ENCODE data around the gene PARL.

Gene PARL

GRCh38 chr3:183913580-183913920 is 28.9 kb upstream of the PARL start:
- H3K4me2 ChIP-seq (ENCODE audit: low read length): no peak overlapping the region
- no peaks in the 10 kb centered on the region for H3K36me3 ChIP-seq (replicated peaks; ENCODE audit: low read depth, low read length)
- H4K20me1 ChIP-seq (ENCODE audit: insufficient read depth, low read length): no peaks in the 10 kb centered on the region
- no peaks in the 10 kb centered on the region for H3K9me3 ChIP-seq (ENCODE audit: insufficient read depth, low read length)
- H3K27me3 ChIP-seq (ENCODE audit: low read depth, low read length): peaks cover 43% of the 10 kb centered on the region
- no peak overlapping the region for H3K4me3 ChIP-seq (ENCODE audit: low read length)
- TF ChIP-seq CTCF (IDR thresholded peaks at IDR 0.05; ENCODE audit: low read depth, low read length) (no peak), EZH2phosphoT487 (IDR thresholded peaks at IDR 0.05; ENCODE audit: low read depth) (no peak)
- no peak overlapping the region for H3K27ac ChIP-seq (ENCODE audit: low read length)
- H3K9ac ChIP-seq (ENCODE audit: low read length): no peak overlapping the region
- no peaks in the 10 kb centered on the region for H3K79me2 ChIP-seq (ENCODE audit: low read length)
- no peak overlapping the region for H2AFZ ChIP-seq (ENCODE audit: low read depth, low read length)
- H3K4me1 ChIP-seq (ENCODE audit: low read length): peaks cover 24% of the 10 kb centered on the region

- Histone ChIP-seq H3K9ac (ENCODE audit: low read length) (no peak overlapping the region), H3K27ac (ENCODE audit: low read length) (no peak overlapping the region), H3K36me3 (replicated peaks; ENCODE audit: low read depth, low read length) (no peaks in the 10 kb centered on the region), H3K4me3 (ENCODE audit: low read length) (no peak overlapping the region), H2AFZ (ENCODE audit: low read depth, low read length) (no peak overlapping the region), H3K4me2 (ENCODE audit: low read length) (no peak overlapping the region), H4K20me1 (ENCODE audit: insufficient read depth, low read length) (no peaks in the 10 kb centered on the region), H3K27me3 (ENCODE audit: low read depth, low read length) (peaks cover 42% of the 10 kb centered on the region), H3K79me2 (ENCODE audit: low read length) (no peaks in the 10 kb centered on the region), H3K4me1 (ENCODE audit: low read length) (peaks cover 24% of the 10 kb centered on the region), H3K9me3 (ENCODE audit: insufficient read depth, low read length) (no peaks in the 10 kb centered on the region)
- TF ChIP-seq EZH2phosphoT487 (IDR thresholded peaks at IDR 0.05; ENCODE audit: low read depth): no peak
- TF ChIP-seq CTCF (IDR thresholded peaks at IDR 0.05; ENCODE audit: low read depth, low read length): no peak
Measured at GRCh38 chr3:183912895-183913579, 28.4 kb upstream of the PARL start.

- H3K9ac ChIP-seq (ENCODE audit: low read length): no peak overlapping the region
- H2AFZ ChIP-seq (ENCODE audit: low read depth, low read length): no peak overlapping the region
- H3K36me3 ChIP-seq (replicated peaks; ENCODE audit: low read depth, low read length): no peaks in the 10 kb centered on the region
- H3K4me1 ChIP-seq (ENCODE audit: low read length): peaks cover 19% of the 10 kb centered on the region
- H3K79me2 ChIP-seq (ENCODE audit: low read length): no peaks in the 10 kb centered on the region
- H3K4me2 ChIP-seq (ENCODE audit: low read length): no peak overlapping the region
- TF ChIP-seq CTCF (IDR thresholded peaks at IDR 0.05; ENCODE audit: low read depth, low read length) (no peak), EZH2phosphoT487 (IDR thresholded peaks at IDR 0.05; ENCODE audit: low read depth) (no peak)
- H3K27me3 ChIP-seq (ENCODE audit: low read depth, low read length): peaks cover 37% of the 10 kb centered on the region
- H3K27ac ChIP-seq (ENCODE audit: low read length): no peak overlapping the region
- H4K20me1 ChIP-seq (ENCODE audit: insufficient read depth, low read length): no peaks in the 10 kb centered on the region
- H3K9me3 ChIP-seq (ENCODE audit: insufficient read depth, low read length): no peaks in the 10 kb centered on the region
- no peak overlapping the region for H3K4me3 ChIP-seq (ENCODE audit: low read length)
Measured at GRCh38 chr3:183911763-183912506, 27.3 kb upstream of the PARL start.

- H3K79me2 ChIP-seq (ENCODE audit: low read length): no peaks in the 10 kb centered on the region
- H4K20me1 ChIP-seq (ENCODE audit: insufficient read depth, low read length): no peaks in the 10 kb centered on the region
- TF ChIP-seq CTCF (IDR thresholded peaks at IDR 0.05; ENCODE audit: low read depth, low read length) (no peak), EZH2phosphoT487 (IDR thresholded peaks at IDR 0.05; ENCODE audit: low read depth) (no peak)
- no peaks in the 10 kb centered on the region for H3K36me3 ChIP-seq (replicated peaks; ENCODE audit: low read depth, low read length)
- no peak overlapping the region for H3K4me3 ChIP-seq (ENCODE audit: low read length)
- H3K27me3 ChIP-seq (ENCODE audit: low read depth, low read length): peaks cover 34% of the 10 kb centered on the region
- no peaks in the 10 kb centered on the region for H3K9me3 ChIP-seq (ENCODE audit: insufficient read depth, low read length)
- no peak overlapping the region for H2AFZ ChIP-seq (ENCODE audit: low read depth, low read length)
- H3K9ac ChIP-seq (ENCODE audit: low read length): no peak overlapping the region
- no peak overlapping the region for H3K4me2 ChIP-seq (ENCODE audit: low read length)
- no peak overlapping the region for H3K27ac ChIP-seq (ENCODE audit: low read length)
- peaks cover 17% of the 10 kb centered on the region for H3K4me1 ChIP-seq (ENCODE audit: low read length)
Measured at GRCh38 chr3:183911087-183911486, 26.4 kb upstream of the PARL start.

Measured in OCI-LY3 (cell line).